GM18907 (cell line): ENCODE data around the gene COL6A3.

Source experiments
- ATAC-seq: cut with Tn5 transposase; IDR thresholded peaks from one replicate; pipeline ENCODE4 v1.9.1; 2021; ENCODE audit warnings: mild to moderate bottlenecking, moderate library complexity; ENCODE audit not compliant: unreplicated experiment

The COL6A3 gene, protein sequence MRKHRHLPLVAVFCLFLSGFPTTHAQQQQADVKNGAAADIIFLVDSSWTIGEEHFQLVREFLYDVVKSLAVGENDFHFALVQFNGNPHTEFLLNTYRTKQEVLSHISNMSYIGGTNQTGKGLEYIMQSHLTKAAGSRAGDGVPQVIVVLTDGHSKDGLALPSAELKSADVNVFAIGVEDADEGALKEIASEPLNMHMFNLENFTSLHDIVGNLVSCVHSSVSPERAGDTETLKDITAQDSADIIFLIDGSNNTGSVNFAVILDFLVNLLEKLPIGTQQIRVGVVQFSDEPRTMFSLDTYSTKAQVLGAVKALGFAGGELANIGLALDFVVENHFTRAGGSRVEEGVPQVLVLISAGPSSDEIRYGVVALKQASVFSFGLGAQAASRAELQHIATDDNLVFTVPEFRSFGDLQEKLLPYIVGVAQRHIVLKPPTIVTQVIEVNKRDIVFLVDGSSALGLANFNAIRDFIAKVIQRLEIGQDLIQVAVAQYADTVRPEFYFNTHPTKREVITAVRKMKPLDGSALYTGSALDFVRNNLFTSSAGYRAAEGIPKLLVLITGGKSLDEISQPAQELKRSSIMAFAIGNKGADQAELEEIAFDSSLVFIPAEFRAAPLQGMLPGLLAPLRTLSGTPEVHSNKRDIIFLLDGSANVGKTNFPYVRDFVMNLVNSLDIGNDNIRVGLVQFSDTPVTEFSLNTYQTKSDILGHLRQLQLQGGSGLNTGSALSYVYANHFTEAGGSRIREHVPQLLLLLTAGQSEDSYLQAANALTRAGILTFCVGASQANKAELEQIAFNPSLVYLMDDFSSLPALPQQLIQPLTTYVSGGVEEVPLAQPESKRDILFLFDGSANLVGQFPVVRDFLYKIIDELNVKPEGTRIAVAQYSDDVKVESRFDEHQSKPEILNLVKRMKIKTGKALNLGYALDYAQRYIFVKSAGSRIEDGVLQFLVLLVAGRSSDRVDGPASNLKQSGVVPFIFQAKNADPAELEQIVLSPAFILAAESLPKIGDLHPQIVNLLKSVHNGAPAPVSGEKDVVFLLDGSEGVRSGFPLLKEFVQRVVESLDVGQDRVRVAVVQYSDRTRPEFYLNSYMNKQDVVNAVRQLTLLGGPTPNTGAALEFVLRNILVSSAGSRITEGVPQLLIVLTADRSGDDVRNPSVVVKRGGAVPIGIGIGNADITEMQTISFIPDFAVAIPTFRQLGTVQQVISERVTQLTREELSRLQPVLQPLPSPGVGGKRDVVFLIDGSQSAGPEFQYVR (N-terminal part only)

DNA sequence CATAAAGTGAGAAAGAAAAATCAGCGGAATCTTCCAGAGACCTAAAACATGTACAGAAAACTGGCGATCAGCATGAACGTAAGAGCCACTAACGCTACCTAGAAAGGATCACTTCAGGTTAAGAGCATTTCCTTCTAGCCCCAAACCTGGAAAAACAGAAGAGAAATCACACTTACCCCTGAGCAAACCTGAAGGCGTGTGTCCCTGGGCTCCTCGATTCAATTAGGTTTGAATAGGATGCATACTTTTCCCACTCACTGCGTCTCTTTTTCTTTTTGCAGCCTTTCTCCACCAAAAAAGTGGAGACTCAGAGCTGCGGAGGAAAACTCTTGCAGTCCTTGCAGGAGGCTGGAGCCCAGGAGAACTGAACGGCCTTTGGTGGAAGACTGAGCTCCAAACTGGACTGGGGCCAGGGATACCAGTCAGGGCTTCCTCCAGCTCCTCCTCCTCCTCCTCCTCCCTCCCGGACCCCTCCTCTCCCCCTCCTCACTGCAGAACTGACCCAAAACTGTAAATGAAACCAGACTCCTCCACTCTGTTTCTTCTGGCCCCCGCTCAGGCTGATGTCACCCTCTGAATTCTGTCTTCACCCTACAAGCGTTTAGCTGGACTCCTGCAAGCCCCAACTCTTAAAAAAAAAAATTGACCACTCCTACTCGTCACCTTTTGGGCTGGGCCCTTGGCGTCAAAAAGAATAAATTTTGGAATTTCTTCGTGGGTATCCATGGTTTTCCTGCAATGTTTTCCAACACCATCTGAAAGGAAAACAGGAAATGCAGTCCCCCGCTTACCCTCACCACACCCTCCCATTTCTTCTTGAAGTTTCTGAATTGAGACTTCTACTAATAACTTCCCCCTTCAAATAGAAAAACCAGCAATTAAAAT is at the start of gene COL6A3:
COL6A3 (minus strand) TSS at position 388 of the 885 bp plus-strand sequence. CDS start 17,347 bp downstream, outside the sequence.
- ATAC-seq: no peak

DNA sequence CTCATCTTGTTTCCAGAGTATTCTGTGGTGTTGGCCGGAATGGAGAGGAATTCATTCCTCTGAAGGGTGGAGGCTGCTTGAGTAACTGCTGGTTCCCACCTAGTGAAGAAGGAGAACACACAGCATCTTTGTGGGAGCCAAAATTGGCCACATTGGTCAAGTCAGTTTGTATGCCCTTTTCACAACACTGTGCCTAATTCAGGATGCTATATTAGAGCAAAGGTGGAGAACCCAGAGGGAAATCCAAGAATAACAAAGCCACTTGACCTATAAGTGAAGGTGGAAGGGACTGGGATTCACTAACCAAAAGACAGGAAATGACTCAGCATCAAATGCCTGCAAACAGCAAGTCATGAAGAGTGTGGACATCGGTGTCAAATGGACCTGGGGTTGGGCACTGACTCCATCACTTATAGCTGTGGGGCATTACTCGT is 45.8 kb upstream of the COL6A3 start:
- ATAC-seq: no peak

DNA sequence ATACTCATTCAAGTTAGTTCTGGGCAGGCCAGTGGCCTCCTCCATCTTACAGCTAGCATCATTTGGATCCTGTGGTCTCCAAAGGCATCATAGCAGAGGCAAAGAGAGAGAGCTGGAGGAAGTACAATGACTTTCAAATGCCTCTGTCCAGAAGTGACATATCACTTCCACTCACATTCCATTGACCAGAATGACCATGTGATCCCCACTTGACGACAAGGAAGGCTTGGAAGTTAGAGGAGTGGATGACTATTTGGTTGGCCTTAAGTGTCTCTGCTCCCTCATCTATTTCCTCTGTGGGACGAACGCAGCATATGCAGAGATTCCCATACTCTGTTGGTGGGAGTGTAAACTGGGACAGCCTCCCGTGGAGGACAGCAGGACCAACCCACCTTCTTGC is 45.3 kb upstream of the COL6A3 start:
- ATAC-seq: no peak

DNA sequence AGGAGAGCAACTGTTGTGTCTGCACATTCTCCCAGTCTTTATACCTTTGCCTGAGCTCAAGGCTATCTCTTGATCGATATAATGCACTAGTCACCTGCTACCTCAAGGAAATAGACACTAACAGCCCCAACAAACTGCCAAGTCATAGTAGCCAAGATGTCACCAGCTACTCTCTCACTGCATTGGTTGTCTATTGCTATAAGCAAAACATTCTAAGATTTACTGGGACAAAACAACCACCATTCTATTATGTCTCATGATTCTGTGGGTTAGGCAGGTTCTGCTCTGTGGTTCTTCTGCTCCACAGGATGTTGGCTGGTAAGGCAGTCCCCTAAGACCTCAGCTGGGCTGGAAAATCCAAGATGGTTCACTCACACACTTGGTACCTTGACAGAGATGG is 44.6 kb upstream of the COL6A3 start:
- ATAC-seq: no peak

DNA sequence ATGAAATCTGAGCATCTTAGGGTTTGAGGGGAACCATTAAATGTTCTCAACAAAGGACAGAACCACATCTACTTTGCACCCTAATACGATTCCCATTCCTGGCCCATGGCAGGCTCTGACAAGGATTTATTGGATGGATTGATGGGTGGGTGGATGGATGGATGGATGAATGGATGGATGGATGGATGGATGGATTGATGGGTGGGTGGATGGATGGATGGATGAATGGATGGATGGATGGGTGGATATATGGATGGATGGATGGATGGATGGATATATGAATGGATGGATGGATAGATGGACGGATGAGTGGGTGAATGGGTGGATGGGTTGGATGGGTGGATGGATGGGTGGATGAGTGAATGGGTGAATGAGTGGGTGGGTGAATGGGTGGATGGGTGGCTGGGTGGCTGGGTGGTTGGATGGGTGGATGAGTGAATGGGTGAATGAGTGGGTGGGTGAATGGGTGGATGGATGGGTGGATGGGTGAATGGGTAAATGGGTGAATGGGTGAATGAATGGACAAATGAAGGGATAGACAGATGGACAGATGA is 43.5 kb upstream of the COL6A3 start:
- no peak for ATAC-seq

DNA sequence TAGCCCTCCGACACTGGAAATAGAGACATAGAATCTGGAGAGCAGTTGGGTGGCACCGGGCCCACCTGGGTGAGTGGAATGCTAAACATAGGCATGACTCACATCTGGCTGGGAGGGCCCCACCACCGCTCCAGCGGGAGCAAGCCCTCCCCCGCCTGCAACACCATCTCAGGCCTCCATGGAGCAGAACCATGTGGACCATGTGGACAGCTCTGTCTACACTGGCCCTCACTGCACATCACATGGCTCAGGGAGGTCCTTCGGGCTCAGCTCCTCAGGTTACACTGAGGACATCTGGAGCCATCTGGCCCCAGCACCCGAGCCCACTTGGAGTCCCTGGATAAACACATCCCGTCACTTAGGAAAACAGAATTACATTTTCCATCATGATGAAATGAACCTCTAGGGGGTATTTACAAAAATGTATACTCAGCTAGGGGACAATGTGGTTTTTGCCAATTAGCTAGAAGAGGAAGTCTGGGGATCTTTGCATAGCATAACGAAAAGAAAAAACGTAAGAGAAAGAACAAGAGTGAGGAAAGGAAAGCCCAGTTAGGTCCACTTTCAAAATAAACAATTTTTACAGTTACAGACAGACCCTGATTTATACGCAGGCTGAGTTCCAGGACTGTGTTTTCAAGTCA is 42.4 kb upstream of the COL6A3 start:
- no peak for ATAC-seq

DNA sequence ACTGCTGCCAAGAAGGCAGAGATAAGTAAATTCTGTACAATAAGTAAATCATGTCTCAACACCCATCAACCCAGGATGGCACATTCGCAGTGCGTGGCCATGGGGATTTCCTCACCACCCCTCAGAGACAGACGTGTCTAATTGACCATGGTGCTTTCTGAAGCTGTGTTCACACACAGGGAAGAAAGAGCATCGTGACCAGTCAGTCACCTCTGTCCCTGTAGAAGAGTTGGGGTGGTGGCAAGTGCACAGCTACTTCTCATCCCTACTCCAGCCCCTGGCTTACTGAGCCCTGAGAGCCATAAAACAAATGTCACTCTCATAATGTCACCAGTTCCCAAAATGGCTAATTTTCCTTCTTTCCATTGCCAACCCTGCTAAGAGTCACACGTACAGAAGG is 41.8 kb upstream of the COL6A3 start:
- ATAC-seq: no peak

DNA sequence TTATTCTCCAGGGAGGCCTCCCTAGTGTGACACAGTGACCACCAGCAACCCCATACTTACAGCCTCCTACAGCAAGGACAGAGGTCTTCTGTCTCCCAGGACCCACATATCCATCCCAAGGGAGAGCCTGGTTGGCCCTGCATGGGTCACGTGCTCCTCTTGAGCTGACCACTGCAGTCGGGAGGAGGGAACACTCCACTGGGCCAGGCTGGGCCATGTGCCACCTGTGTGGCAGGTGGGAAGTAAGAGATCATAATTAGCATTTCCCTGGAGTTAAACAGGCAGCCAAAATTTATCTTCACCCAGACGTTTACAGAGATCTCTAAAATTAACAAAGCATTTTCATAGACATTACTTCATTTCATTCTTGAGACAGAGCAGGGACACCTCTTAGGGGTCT is 39.7 kb upstream of the COL6A3 start:
- no peak for ATAC-seq

DNA sequence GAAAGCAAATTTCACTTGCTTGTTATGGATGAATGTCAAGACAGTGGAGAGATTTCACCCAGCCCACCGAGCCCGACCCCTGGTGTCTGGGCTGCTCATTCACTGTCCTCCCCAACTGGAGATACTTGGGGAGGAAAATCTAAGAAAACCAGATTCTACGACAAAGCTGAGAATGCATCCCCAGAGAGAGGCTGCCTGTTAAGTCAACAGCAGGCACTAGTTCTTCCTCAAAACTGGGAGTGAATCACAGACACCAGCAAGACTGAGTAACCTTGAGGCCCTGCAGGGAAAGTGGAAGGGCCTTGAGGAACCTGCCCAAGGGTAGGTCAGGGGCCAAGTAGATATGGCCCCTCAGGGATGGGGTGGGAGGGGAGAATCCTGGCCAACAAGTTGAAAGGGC is 38.9 kb upstream of the COL6A3 start:
- no peak for ATAC-seq

DNA sequence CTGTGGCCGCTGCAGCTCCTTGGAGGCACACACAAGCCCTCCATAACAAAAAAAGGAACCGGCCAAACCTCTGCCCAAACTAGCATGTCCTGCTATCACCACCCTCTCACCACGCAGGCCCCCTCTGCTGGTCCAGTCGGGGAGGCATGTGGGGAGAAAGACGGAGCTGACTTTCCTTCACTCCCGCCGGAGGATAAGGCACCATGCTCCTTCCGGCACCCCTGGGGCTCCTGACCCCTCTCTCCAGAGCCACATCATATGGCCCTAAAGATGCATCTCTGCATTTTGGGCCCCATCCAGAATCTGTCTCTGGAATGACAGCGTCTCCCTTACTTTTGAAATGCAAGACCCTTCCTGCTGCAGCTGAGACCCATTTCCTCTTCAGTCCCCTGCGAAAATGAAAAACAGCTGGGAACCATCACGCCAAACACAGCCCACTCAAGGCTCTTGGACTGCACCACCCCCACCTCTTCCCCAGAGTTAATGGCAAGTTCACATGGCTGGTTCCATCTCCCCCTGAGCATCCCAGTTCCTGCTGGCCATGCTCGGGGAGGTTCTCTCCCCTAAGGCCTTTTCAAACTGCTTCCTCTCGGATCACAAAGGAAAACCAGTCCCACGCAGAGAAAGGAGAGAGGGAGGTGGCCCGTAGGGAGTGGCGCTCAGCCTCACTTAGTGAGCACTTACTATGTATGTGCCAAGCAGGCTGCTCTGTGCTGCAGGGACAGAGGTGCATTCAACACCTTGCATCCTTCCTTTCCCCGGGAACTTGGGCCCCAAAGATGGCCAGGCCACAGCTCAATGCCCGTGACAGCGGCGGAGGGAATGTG is 37.9 kb upstream of the COL6A3 start:
- ATAC-seq: no peak

DNA sequence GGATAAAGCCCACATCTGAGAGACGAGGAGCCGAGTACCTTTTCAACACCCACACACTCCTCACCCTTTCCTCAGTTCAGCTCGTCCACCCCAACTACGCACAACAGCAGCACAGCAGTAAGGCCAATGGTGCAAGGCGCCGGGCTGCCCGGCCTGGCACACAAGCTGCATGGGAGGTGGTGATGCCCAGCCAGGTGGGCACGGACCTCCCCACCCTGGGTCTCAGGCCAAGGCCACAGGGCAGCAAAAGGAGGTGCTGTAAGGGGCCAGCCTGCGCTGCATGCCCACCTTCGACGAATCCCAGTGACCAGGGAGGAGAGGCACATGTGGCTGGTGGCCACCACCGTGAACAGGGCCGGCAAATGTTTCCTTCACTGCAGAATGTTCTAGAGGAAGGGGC is 36.6 kb upstream of the COL6A3 start:
- no peak for ATAC-seq

DNA sequence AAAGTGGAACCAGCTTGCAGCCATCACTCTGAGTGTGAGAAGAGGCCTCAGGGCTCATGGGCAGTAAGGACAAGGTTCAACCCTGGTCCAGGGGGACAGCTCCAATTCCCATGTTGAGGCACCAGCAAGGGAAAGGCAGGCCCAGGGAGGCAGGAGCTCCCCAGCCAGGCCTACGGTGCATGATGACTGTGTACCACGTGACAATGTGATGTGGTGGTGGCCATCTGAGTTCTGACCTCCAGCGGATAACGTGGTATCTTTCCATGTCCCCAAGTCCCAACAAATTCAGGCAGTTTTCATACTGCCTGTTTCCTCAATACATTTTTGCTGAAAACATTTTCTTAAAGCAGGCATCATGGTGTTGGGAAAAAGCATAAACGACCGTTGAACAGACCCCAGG is 36.1 kb upstream of the COL6A3 start:
- no peak for ATAC-seq

DNA sequence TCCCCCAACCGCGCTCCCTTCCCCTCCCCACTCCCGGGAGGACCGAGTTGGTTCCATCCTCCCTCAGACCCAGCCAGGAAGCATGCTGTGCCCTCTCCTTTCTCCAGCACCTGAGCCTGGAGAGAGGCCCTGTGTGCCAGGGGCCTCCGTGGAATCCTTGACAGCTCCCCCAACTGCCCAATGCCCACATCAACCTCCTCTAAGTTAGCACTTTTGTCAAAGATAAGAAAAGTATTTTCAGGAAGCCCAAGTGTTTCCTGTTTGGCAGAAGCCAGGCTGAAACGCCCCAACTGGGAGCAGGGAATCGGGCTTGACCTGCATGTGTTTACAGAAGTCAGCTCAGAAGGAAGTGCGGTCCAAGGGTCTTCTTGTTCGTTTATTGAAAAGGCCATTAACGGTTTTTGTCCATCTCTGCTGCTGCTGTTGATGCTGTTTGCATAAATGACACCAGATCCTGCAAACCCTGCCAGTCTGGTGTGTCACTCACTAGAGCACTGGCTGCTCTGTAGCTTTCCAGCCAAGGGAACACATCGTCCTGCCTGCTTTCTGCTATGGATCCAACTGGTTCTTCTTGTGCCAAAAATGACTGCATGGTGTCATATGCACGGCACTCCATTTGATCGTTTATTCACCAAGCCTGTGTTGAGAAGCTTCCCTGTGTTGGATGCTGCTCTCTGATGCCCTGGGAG is 35.4 kb upstream of the COL6A3 start:
- no peak for ATAC-seq

DNA sequence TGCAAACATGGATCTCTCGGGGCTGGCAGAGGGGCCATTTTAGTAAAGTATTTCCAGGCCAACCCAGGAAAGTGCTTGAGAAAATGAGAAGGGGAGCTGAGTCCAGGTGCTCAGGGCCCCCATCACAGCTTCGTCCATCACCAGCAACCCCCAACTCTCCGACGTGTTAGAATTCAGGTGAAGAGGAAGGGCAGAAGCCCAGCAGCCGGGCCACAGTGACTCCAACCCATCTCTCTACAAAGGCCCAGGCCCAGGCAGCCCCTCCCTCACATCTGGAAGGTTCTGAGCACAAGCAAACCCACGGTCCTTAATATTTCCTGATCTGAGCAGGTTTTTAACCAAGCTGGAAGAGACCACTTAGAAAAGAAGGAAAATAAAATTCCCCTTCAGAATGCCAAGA is 34.7 kb upstream of the COL6A3 start:
- ATAC-seq: no peak

DNA sequence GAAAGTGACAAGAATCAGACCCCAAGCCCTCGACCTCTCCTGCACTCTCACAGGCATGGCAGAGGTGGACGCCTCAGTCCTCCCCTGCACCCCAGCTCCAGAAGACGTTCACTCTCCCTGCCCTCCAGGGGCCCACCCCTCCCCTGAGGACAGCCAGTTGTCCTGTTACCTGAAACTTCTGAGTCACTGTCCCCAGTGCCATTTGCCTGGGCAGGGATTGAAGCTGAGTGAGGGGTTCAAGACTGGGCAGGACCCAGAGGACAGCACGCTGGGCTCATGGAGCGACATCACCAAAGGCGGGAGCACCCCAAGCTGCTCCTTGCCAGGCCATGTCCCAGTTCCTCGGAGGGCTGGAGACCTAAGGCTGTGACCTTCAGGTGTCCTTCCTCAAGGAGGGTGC is 34.2 kb upstream of the COL6A3 start:
- ATAC-seq: no peak

DNA sequence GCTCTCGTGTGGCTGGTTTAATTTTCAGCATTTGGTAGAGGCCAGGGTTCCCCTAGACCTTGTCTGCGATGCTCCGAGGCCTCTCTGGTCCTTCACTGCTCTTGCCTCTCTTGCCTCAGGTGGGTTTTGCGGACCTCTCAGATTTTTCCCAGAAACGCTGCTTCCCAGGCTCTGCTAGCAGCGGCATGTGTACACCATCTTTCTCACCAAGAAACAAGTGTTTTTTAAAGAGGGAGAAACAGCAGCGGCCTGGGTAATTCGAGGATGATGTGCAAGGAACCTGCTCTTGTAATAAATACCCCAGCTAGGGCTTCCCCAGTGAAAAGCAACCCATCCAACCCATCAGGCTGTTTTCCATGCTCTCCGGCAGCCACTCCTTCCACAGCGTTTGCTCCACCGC is 33.5 kb upstream of the COL6A3 start:
- no peak for ATAC-seq

DNA sequence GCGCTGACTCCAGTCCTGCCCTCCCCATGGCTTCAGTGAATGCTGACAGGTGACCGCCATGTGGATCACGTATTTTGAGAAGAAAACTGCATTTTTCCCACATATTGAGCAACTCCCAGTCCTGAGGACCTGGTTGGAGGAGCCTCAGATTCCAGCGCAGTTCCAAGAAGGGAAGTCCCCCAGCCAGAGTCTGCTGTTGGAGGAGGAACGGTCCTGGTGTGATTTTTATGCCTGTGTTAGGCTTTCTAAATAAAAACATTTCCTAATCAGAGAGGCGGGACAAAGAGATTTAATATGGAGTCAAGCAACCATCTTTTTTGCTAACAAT is 32.3 kb upstream of the COL6A3 start:
- no peak for ATAC-seq
